ENCODE results near the gene SLC5A2.
A peak's percentile ranks its signal among the peaks of the same experiment; 100 is the strongest.

Gene SLC5A2

DNA sequence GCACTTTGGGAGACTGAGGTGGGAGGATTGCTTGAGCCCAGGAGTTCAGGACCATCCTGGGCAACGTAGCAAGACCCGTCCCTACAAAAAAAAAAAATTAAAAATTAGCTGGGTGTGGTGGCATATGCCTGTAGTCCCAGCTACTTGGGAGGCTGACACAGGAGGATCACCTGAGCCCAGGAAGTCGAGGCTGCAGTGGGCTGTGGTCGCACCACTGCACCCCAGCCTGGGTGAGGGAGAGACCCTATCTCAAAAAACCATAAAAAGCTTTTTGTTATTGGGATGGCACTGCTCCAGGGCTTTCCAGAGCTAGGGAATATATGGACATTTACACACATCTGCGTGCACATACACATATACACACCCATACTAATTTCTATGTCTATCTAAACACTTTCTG, 31.7 kb upstream of the SLC5A2 start:
- Histone ChIP-seq H3K27me3 (ENCODE audit: low read depth, low read length) (no peaks in the 10 kb centered on the region), H3K4me2 (ENCODE audit: low read length) (peak overlapping the region; percentile 20), H2AFZ (ENCODE audit: low read depth, low read length) (no peak overlapping the region), H3K79me2 (ENCODE audit: low read length) (peaks cover 13% of the 10 kb centered on the region), H3K9me3 (ENCODE audit: insufficient read depth, low read length) (no peaks in the 10 kb centered on the region), H4K20me1 (ENCODE audit: insufficient read depth, low read length) (peaks cover 11% of the 10 kb centered on the region; the same call in 1 of the 2 replicates), H3K4me3 (ENCODE audit: low read length) (no peak overlapping the region), H3K4me1 (ENCODE audit: low read length) (0 out of 2 replicates have a peak, but pooled peaks cover 3% of the 10 kb centered on the region), H3K36me3 (replicated peaks; ENCODE audit: low read depth, low read length) (peaks cover 4% of the 10 kb centered on the region), H3K9ac (ENCODE audit: low read length) (no peak overlapping the region), H3K27ac (ENCODE audit: low read length) (no peak overlapping the region)
- TF ChIP-seq EZH2phosphoT487 (IDR thresholded peaks at IDR 0.05; ENCODE audit: low read depth): no peak
- TF ChIP-seq, protein P1, sequence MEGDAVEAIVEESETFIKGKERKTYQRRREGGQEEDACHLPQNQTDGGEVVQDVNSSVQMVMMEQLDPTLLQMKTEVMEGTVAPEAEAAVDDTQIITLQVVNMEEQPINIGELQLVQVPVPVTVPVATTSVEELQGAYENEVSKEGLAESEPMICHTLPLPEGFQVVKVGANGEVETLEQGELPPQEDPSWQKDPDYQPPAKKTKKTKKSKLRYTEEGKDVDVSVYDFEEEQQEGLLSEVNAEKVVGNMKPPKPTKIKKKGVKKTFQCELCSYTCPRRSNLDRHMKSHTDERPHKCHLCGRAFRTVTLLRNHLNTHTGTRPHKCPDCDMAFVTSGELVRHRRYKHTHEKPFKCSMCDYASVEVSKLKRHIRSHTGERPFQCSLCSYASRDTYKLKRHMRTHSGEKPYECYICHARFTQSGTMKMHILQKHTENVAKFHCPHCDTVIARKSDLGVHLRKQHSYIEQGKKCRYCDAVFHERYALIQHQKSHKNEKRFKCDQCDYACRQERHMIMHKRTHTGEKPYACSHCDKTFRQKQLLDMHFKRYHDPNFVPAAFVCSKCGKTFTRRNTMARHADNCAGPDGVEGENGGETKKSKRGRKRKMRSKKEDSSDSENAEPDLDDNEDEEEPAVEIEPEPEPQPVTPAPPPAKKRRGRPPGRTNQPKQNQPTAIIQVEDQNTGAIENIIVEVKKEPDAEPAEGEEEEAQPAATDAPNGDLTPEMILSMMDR (IDR thresholded peaks at IDR 0.05; ENCODE audit: low read depth, low read length): no peak

DNA sequence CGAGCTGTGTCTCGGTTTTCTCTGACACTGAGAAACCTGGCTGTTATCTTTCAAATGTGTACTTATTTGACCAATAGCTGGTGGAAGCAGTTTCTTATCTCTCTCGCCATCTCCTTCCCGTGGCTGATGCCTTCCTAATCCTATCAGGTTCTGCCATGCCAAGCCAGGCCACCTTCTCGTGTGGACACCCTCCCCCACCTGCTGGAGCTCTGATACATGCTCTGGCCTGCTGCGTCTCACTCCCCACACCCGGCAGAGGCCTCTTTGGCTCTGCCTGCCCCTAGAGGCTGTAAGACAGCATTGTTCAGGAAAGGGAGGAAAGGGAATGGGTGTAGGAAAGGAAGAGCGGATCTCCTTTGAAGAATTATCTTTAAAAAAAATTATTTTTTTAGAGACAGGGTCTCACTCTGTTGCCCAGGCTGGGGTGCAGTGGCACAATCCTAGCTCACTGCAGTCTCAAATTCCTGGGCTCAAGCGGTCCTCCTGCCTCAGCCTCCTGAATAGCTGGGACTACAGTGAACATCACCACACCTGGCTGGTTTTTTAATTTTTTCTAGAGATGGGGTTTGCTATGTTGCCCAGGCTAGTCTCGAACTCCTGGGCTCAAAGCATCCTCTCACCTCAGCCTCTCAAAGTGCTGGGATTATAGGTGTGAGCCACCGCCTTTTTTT, 31.1 kb upstream of the SLC5A2 start:
- Histone ChIP-seq H3K36me3 (replicated peaks; ENCODE audit: low read depth, low read length) (peaks cover 5% of the 10 kb centered on the region), H3K4me1 (ENCODE audit: low read length) (0 out of 2 replicates have a peak, but pooled peaks cover 3% of the 10 kb centered on the region), H3K79me2 (ENCODE audit: low read length) (peaks cover 18% of the 10 kb centered on the region), H2AFZ (ENCODE audit: low read depth, low read length) (no peak overlapping the region), H3K4me3 (ENCODE audit: low read length) (no peak overlapping the region), H3K4me2 (ENCODE audit: low read length) (peak overlapping the region; percentile 20), H3K27ac (ENCODE audit: low read length) (no peak overlapping the region), H3K27me3 (ENCODE audit: low read depth, low read length) (no peaks in the 10 kb centered on the region), H3K9ac (ENCODE audit: low read length) (no peak overlapping the region), H4K20me1 (ENCODE audit: insufficient read depth, low read length) (peaks cover 13% of the 10 kb centered on the region), H3K9me3 (ENCODE audit: insufficient read depth, low read length) (no peaks in the 10 kb centered on the region)
- TF ChIP-seq, protein P1 (IDR thresholded peaks at IDR 0.05; ENCODE audit: low read depth, low read length): peak; percentile 29
- TF ChIP-seq EZH2phosphoT487 (IDR thresholded peaks at IDR 0.05; ENCODE audit: low read depth): no peak

DNA sequence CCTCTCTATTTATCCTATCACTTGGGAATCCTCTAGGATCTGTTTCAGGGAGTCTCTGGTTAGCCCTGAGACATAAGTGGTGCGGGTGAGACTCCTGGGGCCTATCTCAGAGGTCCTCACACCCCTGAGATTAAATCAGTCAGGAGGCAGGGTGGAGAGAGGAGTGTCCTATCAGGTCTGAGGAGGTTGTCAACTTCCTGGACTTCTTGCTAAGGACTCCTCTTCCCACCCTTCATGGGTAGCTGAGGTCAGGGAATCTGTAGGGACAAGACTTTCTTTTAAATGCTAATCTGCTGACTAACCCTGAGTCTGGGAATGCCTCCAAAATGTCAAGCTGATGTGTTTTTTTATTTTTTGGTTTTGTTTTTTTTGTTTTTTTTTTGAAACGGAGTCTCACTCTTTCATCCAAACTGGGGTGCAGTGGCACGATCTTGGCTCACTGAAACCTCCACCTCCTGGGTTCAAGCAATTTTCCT, 30.3 kb upstream of the SLC5A2 start:
- no peak overlapping the region for H3K4me2 ChIP-seq (ENCODE audit: low read length)
- H2AFZ ChIP-seq (ENCODE audit: low read depth, low read length): no peak overlapping the region
- H3K79me2 ChIP-seq (ENCODE audit: low read length): peaks cover 27% of the 10 kb centered on the region
- H3K27me3 ChIP-seq (ENCODE audit: low read depth, low read length): no peaks in the 10 kb centered on the region
- no peak overlapping the region for H3K9ac ChIP-seq (ENCODE audit: low read length)
- H3K9me3 ChIP-seq (ENCODE audit: insufficient read depth, low read length): no peaks in the 10 kb centered on the region
- peaks cover 10% of the 10 kb centered on the region for H3K36me3 ChIP-seq (replicated peaks; ENCODE audit: low read depth, low read length)
- H4K20me1 ChIP-seq (ENCODE audit: insufficient read depth, low read length): peaks cover 17% of the 10 kb centered on the region
- TF ChIP-seq, protein P1 (IDR thresholded peaks at IDR 0.05; ENCODE audit: low read depth, low read length): no peak
- no peak for TF ChIP-seq EZH2phosphoT487 (IDR thresholded peaks at IDR 0.05; ENCODE audit: low read depth)
- no peak overlapping the region for H3K27ac ChIP-seq (ENCODE audit: low read length)
- no peak overlapping the region for H3K4me3 ChIP-seq (ENCODE audit: low read length)
- peaks cover 4% of the 10 kb centered on the region for H3K4me1 ChIP-seq (ENCODE audit: low read length)

DNA sequence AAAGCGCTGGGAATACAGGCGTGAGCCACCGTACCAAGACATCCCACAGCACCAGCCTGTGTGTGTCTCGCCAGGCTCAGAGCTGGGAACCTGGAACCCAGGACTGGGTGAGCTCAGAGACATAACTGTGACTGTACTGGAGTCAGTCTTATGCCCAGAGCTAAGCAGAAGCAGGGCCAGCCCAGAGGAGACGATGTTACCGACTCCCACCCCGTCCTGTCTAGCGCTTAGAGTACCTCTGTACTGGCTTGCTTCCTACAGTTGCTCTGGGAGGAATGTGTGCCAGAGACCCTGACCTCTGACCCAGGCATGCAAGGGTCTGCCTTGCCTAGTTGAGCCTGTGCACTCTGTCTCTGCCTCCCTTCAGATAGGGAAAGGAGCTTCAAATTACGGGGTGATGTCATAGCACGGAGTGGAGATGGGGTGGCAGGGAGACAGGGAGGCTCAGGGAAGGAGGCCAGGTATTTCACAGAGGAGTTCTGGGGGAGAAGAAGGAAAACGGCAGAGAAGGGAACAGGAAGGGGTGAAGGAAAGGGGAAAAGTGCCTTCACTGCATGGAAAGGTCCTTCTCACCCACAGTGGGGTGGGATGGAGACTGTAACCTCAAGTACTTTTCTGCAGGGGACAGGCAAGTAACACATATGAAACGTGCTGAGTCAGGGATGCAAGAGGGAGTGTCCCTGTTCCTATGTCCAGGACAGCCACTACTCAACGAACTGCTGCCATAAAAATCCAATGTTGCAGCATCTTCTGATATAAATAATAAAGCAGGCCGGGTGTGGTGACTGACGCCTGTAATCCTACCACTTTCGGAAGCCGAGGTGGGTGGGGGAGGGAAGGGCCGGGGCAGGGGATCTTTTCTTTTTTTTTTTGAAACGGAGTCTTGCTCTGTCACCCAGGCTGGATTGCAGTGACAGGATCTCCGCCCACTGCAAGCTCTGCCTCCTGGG, 29.4 kb upstream of the SLC5A2 start:
- H3K9ac ChIP-seq (ENCODE audit: low read length): no peak overlapping the region
- no peak overlapping the region for H3K4me3 ChIP-seq (ENCODE audit: low read length)
- TF ChIP-seq, protein P1 (IDR thresholded peaks at IDR 0.05; ENCODE audit: low read depth, low read length): no peak
- no peak for TF ChIP-seq EZH2phosphoT487 (IDR thresholded peaks at IDR 0.05; ENCODE audit: low read depth)
- H2AFZ ChIP-seq (ENCODE audit: low read depth, low read length): no peak overlapping the region
- no peaks in the 10 kb centered on the region for H3K27me3 ChIP-seq (ENCODE audit: low read depth, low read length)
- H3K79me2 ChIP-seq (ENCODE audit: low read length): peaks cover 35% of the 10 kb centered on the region
- H3K27ac ChIP-seq (ENCODE audit: low read length): no peak overlapping the region
- no peak overlapping the region for H3K4me2 ChIP-seq (ENCODE audit: low read length)
- H3K36me3 ChIP-seq (replicated peaks; ENCODE audit: low read depth, low read length): peaks cover 16% of the 10 kb centered on the region
- H4K20me1 ChIP-seq (ENCODE audit: insufficient read depth, low read length): peaks cover 22% of the 10 kb centered on the region
- peaks cover 11% of the 10 kb centered on the region for H3K4me1 ChIP-seq (ENCODE audit: low read length)
- no peaks in the 10 kb centered on the region for H3K9me3 ChIP-seq (ENCODE audit: insufficient read depth, low read length)
